IMR-90 (cell line): Measurements from ENCODE around the gene TACC3. TPM values are rescaled to one million over a fixed set of nuclear protein-coding genes. Genes with fewer than 3 reads are reported as not detected.

ENCODE experiments used
- ATAC-seq: fragments of 200-7000 bp; cut with Tn5 transposase; 2 replicates; pipeline ENCODE4 v1.9.1; 2020; ENCODE audit warnings: low read depth, mild to moderate bottlenecking, moderate library complexity
- BruUV-seq: library from RNA; stranded (reverse); fragments of 400-500 nt; replicated peaks from 2 replicates; lab custom pipeline; 2021; lab: Mats Ljungman, UMichigan
- CTCF ChIA-PET: fragments of 300-600 bp; formaldehyde crosslinking; extraction: SDS; loops from one replicate; lab custom pipeline; 2021; ENCODE audit warnings: antibody characterized with exemption; lab: Yijun Ruan, JAX
- POLR2A ChIA-PET: fragments of 300-600 bp; sonication (Branson Sonifier 250); formaldehyde crosslinking; loops from one replicate; lab custom pipeline; 2022; ENCODE audit warnings: antibody characterized with exemption; ENCODE audit not compliant: unreplicated experiment; lab: Charles Lee
- DNase-seq: peaks from one replicate; pipeline ENCODE4 v3.0.0; 2013
- H2AFZ ChIP-seq: replicated peaks from 2 replicates; pipeline ENCODE3; 2013; ENCODE audit warnings: low read length, mild to moderate bottlenecking; ENCODE audit not compliant: poor library complexity
- H2AK5ac ChIP-seq: 2 replicates; pipeline ENCODE4 v1.6.1; 2013; ENCODE audit warnings: low read depth, low read length, inconsistent platforms
- H2AK9ac ChIP-seq: replicated peaks from 2 replicates; pipeline ENCODE3; 2013; ENCODE audit warnings: mild to moderate bottlenecking, low read depth, low read length, moderate library complexity; ENCODE audit not compliant: poor library complexity
- H2BK120ac ChIP-seq: 2 replicates; pipeline ENCODE4 v1.6.1; 2013; ENCODE audit warnings: low read depth, low read length, inconsistent platforms
- H2BK15ac ChIP-seq: 3 replicates; pipeline ENCODE4 v1.6.1; 2013; ENCODE audit warnings: low read depth, low read length, inconsistent platforms
- H2BK20ac ChIP-seq: 2 replicates; pipeline ENCODE4 v1.6.1; 2013; ENCODE audit warnings: low read depth, mild to moderate bottlenecking, inconsistent platforms, low read length, moderate library complexity
- H2BK5ac ChIP-seq: 2 replicates; pipeline ENCODE4 v1.6.1; 2013; ENCODE audit warnings: mild to moderate bottlenecking, low read depth, low read length, inconsistent platforms; ENCODE audit not compliant: poor library complexity, severe bottlenecking
- H3K14ac ChIP-seq: replicated peaks from 2 replicates; pipeline ENCODE4 v1.6.1; 2013; ENCODE audit warnings: low read depth, low read length, inconsistent platforms
- H3K18ac ChIP-seq: 2 replicates; pipeline ENCODE4 v1.6.1; 2013; ENCODE audit warnings: low read depth, low read length, control low read depth
- H3K23ac ChIP-seq: 2 replicates; pipeline ENCODE4 v1.6.1; 2013; ENCODE audit warnings: low read depth, low read length, inconsistent platforms
- H3K27ac ChIP-seq: 2 replicates; pipeline ENCODE4 v1.5.1; 2013; ENCODE audit warnings: mild to moderate bottlenecking, control low read depth, low read length; ENCODE audit not compliant: insufficient read depth
- H3K27me3 ChIP-seq: 2 replicates; pipeline ENCODE4 v1.6.1; 2013; ENCODE audit warnings: low read length; ENCODE audit not compliant: control insufficient read depth, insufficient read depth
- H3K36me3 ChIP-seq: 2 replicates; pipeline ENCODE4 v1.6.1; 2013; ENCODE audit warnings: low read length, mixed read lengths; ENCODE audit not compliant: control insufficient read depth, insufficient read depth
- H3K4ac ChIP-seq: 2 replicates; pipeline ENCODE4 v1.6.1; 2013; ENCODE audit warnings: low read depth, low read length, inconsistent platforms
- H3K4me1 ChIP-seq: 2 replicates; pipeline ENCODE4 v1.6.1; 2013; ENCODE audit warnings: low read length, mixed read lengths; ENCODE audit not compliant: control insufficient read depth, insufficient read depth
- H3K4me2 ChIP-seq: 2 replicates; pipeline ENCODE4 v1.6.1; 2013; ENCODE audit warnings: low read depth, mild to moderate bottlenecking, control low read depth, low read length, moderate library complexity
- H3K4me3 ChIP-seq: 2 replicates; pipeline ENCODE4 v1.5.1; 2013; ENCODE audit warnings: low read depth, mild to moderate bottlenecking, control low read depth, low read length, moderate library complexity; ENCODE audit not compliant: insufficient read depth
- H3K56ac ChIP-seq: 2 replicates; pipeline ENCODE4 v1.6.1; 2013; ENCODE audit warnings: low read length, inconsistent platforms; ENCODE audit not compliant: insufficient read depth; ENCODE audit errors: extremely low read depth
- H3K79me1 ChIP-seq, 2 experiments: 2 replicates each; pipeline ENCODE4 v1.6.1; 2013; ENCODE audit warnings: low read length in 2 of 2, inconsistent platforms in 1 of 2, low read depth in 1 of 2
- H3K9ac ChIP-seq: 2 replicates; pipeline ENCODE4 v1.6.1; 2013; ENCODE audit warnings: low read depth, low read length, control low read depth
- H3K9me1 ChIP-seq: 2 replicates; pipeline ENCODE4 v1.6.1; 2013; ENCODE audit warnings: low read length, inconsistent platforms; ENCODE audit not compliant: insufficient read depth
- H3K9me3 ChIP-seq: 2 replicates; pipeline ENCODE4 v1.6.1; 2013; ENCODE audit warnings: low read length; ENCODE audit not compliant: control insufficient read depth, insufficient read depth
- H4K20me1 ChIP-seq: 2 replicates; pipeline ENCODE4 v1.6.1; 2013; ENCODE audit warnings: low read length, inconsistent platforms; ENCODE audit not compliant: insufficient read depth
- H4K5ac ChIP-seq: 2 replicates; pipeline ENCODE4 v1.6.1; 2013; ENCODE audit warnings: mild to moderate bottlenecking, low read depth, low read length, control low read depth
- H4K8ac ChIP-seq, 2 experiments: 2 replicates each; pipeline ENCODE4 v1.6.1; 2013; ENCODE audit warnings: low read depth in 2 of 2, low read length in 2 of 2, control low read depth in 1 of 2, inconsistent platforms in 1 of 2
- H4K91ac ChIP-seq: 2 replicates; pipeline ENCODE4 v1.6.1; 2013; ENCODE audit warnings: low read depth, low read length, inconsistent platforms; ENCODE audit not compliant: insufficient read depth
- BHLHE40 ChIP-seq: fragments of 150-350 bp; IDR thresholded peaks from 2 replicates; pipeline ENCODE4 v1.6.1; 2016; ENCODE audit warnings: mild to moderate bottlenecking, low read depth, low read length
- CEBPB ChIP-seq: IDR thresholded peaks from 2 replicates; pipeline ENCODE4 v1.6.1; 2012; ENCODE audit warnings: low read depth, low read length, improper control_type of control experiment
- CHD1 ChIP-seq: IDR thresholded peaks from 2 replicates; pipeline ENCODE4 v1.6.1; 2012; ENCODE audit warnings: low read depth, low read length, improper control_type of control experiment
- FOS ChIP-seq: fragments of 150-350 bp; IDR thresholded peaks from 2 replicates; pipeline ENCODE4 v1.6.1; 2016; ENCODE audit warnings: low read depth, low read length
- MAFK ChIP-seq: IDR thresholded peaks from 2 replicates; pipeline ENCODE4 v1.6.1; 2012; ENCODE audit warnings: low read depth, low read length, improper control_type of control experiment
- MAZ ChIP-seq: IDR thresholded peaks from 2 replicates; pipeline ENCODE4 v1.6.1; 2012; ENCODE audit warnings: low read depth, mild to moderate bottlenecking, low read length, improper control_type of control experiment, moderate library complexity, borderline replicate concordance
- MXI1 ChIP-seq: IDR thresholded peaks from 2 replicates; pipeline ENCODE4 v1.6.1; 2012; ENCODE audit warnings: low read depth, mild to moderate bottlenecking, low read length, moderate library complexity, borderline replicate concordance
- NFE2L2 ChIP-seq: fragments of 150-350 bp; IDR thresholded peaks from 2 replicates; pipeline ENCODE4 v1.6.1; 2016; ENCODE audit warnings: low read depth, mild to moderate bottlenecking, low read length
- POLR2A ChIP-seq: IDR thresholded peaks from 2 replicates; pipeline ENCODE4 v1.6.1; 2012; ENCODE audit warnings: mild to moderate bottlenecking, low read depth, low read length
- RAD21 ChIP-seq: IDR thresholded peaks from 2 replicates; pipeline ENCODE4 v1.6.1; 2012; ENCODE audit warnings: low read length, improper control_type of control experiment
- RCOR1 ChIP-seq: IDR thresholded peaks from 2 replicates; pipeline ENCODE4 v1.6.1; 2012; ENCODE audit warnings: mild to moderate bottlenecking, low read length, improper control_type of control experiment; ENCODE audit not compliant: insufficient replicate concordance
- RFX5 ChIP-seq: IDR thresholded peaks from 2 replicates; pipeline ENCODE4 v1.8.0; 2012; ENCODE audit warnings: low read depth, mild to moderate bottlenecking, low read length, moderate library complexity
- SMC3 ChIP-seq: fragments of 150-350 bp; IDR thresholded peaks from 2 replicates; pipeline ENCODE4 v1.6.1; 2016; ENCODE audit warnings: low read depth, mild to moderate bottlenecking, antibody characterized with exemption, low read length, moderate library complexity
- USF2 ChIP-seq: fragments of 150-350 bp; IDR thresholded peaks from 2 replicates; pipeline ENCODE4 v1.6.1; 2017; ENCODE audit warnings: mild to moderate bottlenecking, antibody characterized with exemption, low read length, low read depth
- WGBS, 2 experiments: methylation state at CpG; one replicate each; pipeline versions ENCODE4 v1.1.5 to v1.1.7; 2013; ENCODE audit warnings: missing lambda C conversion rate in 2 of 2; ENCODE audit not compliant: insufficient read length in 1 of 2; ENCODE audit errors: extremely low coverage in 2 of 2; 5-methylcytosine and 5-hydroxymethylcytosine counted together
- dilution Hi-C: fragments of 300-500 bp; cut with HindIII; formaldehyde crosslinking; loops from one replicate; pipeline ENCODE4 v1.14.3; 2018; ENCODE audit warnings: low sequenced_read_pairs; ENCODE audit not compliant: unreplicated experiment
- in situ Hi-C: fragments of 300-500 bp; cut with MboI; formaldehyde crosslinking; loops from 3 replicates; pipeline ENCODE4 v1.14.3; 2019; ENCODE audit warnings: low sequenced_read_pairs, inconsistent platforms, mixed read lengths
- intact Hi-C: fragments of 100-400 bp; cut with micrococcal nuclease; formaldehyde crosslinking; loops from 2 replicates; pipeline ENCODE4 v1.10.0; 2022
- polyA plus RNA-seq, 3 experiments: library from polyadenylated mRNA; depleted of rRNA; stranded (reverse); fragments of >200 nt; gene quantifications; 2 replicates each; pipeline ENCODE4 v1.2.3, GENCODE V29; 2012; ENCODE audit warnings: low replicate concordance in 1 of 3
- total RNA-seq: library from RNA; depleted of rRNA; stranded (reverse); fragments of >200 nt; gene quantifications from 2 replicates; pipeline ENCODE4 v1.2.3, GENCODE V29; 2012

Gene TACC3
- total and polyA plus RNA-seq, 2 of the 4 experiments (the other 2 are of a cell fraction) = 15.1 to 49.7 TPM

- dilution Hi-C loops = no loop called here
- Histone ChIP-seq H3K36me3 (peaks cover 11% of the 10 kb centered on the region), H3K4me3 (no peak overlapping the region), H2BK20ac (no peak overlapping the region), H3K79me1 (peaks cover 30 to 78% of the 10 kb centered on the region in 2 experiments), H2BK120ac (no peak overlapping the region), H3K18ac (no peak overlapping the region), H3K4ac (no peak overlapping the region), H3K4me2 (no peak overlapping the region), H4K91ac (no peak overlapping the region), H3K4me1 (peaks cover 15% of the 10 kb centered on the region), H2AK5ac (peak overlapping the region; percentile 10; the same call in 1 of the 2 replicates), H2BK5ac (no peak overlapping the region), H2AFZ (peak overlapping the region; percentile 10), H3K9me1 (no peaks in the 10 kb centered on the region), H3K56ac (no peak overlapping the region), H3K27me3 (no peaks in the 10 kb centered on the region), H3K27ac (no peak overlapping the region), H3K9ac (no peak overlapping the region), H4K5ac (no peak overlapping the region), H3K9me3 (no peaks in the 10 kb centered on the region), H2BK15ac (no peak overlapping the region), H4K20me1 (peaks cover 8% of the 10 kb centered on the region; the same call in 1 of the 2 replicates), H4K8ac (no peak overlapping the region), H3K14ac (no peak overlapping the region), H3K23ac (no peak overlapping the region), H2AK9ac (no peak overlapping the region)
- TF ChIP-seq RFX5 (no peak), RAD21 (no peak), CHD1 (no peak), POLR2A (no peak), MXI1 (no peak), RCOR1 (no peak), NFE2L2 (no peak), MAFK (no peak), BHLHE40 (no peak), USF2 (no peak), SMC3 (no peak), FOS (no peak), MAZ (no peak), CEBPB (no peak)
- no TSS peak for BruUV-seq
- intact Hi-C loops = no loop called here
- 88% methylated on average over 17 of the region's 31 CpGs; no CpG with 5 or more reads in 1 of the 2 experiments for WGBS, 2 experiments
- in situ Hi-C loops = no loop called here
- DNase-seq = no peak
- CTCF ChIA-PET = no interaction called here
- POLR2A ChIA-PET = no interaction called here
- ATAC-seq = no peak
Observed at GRCh38 chr4:1718095-1718850, 3.0 kb upstream of the TACC3 start.
